OCI-LY1 (cell line): Measurements from ENCODE around the gene CCT4.

Source experiments
- H2AFZ ChIP-seq: fragments of 200-600 bp; sonication (generic), shearing (Covaris generic); 2 replicates; pipeline ENCODE4 v1.6.0; 2014; ENCODE audit warnings: antibody characterized with exemption, mild to moderate bottlenecking, low read length
- H3F3A ChIP-seq: fragments of 200-600 bp; sonication (generic), shearing (Covaris generic); 2 replicates; pipeline ENCODE4 v1.6.0; 2014; ENCODE audit warnings: mild to moderate bottlenecking, antibody characterized with exemption, low read length, moderate library complexity; ENCODE audit not compliant: insufficient read depth
- H3K27ac ChIP-seq: fragments of 200-600 bp; sonication (generic); 2 replicates; pipeline ENCODE4 v1.5.1; 2014; ENCODE audit warnings: low read length, mixed run types, mild to moderate bottlenecking, low read depth; ENCODE audit not compliant: poor library complexity, severe bottlenecking
- H3K27me3 ChIP-seq: fragments of 200-600 bp; sonication (generic); 2 replicates; pipeline ENCODE4 v1.6.0; 2014; ENCODE audit warnings: antibody characterized with exemption, mild to moderate bottlenecking, low read length, moderate library complexity; ENCODE audit not compliant: insufficient read depth
- H3K36me3 ChIP-seq: fragments of 200-600 bp; sonication (generic); 2 replicates; pipeline ENCODE4 v1.6.1; 2014; ENCODE audit warnings: mild to moderate bottlenecking, antibody characterized with exemption, low read length, moderate library complexity, mixed read lengths; ENCODE audit not compliant: insufficient read depth
- H3K4me1 ChIP-seq: fragments of 200-600 bp; sonication (generic); 2 replicates; pipeline ENCODE4 v1.5.1; 2014; ENCODE audit warnings: mild to moderate bottlenecking, low read length, moderate library complexity; ENCODE audit not compliant: insufficient read depth, severe bottlenecking
- H3K4me2 ChIP-seq: fragments of 200-600 bp; sonication (generic), shearing (Covaris generic); 2 replicates; pipeline ENCODE4 v1.6.1; 2014; ENCODE audit warnings: low read length
- H3K4me3 ChIP-seq: fragments of 200-600 bp; sonication (generic); 2 replicates; pipeline ENCODE4 v1.5.1; 2014; ENCODE audit warnings: low read length, low read depth, mild to moderate bottlenecking, mixed read lengths; ENCODE audit not compliant: poor library complexity, severe bottlenecking
- H3K79me2 ChIP-seq: fragments of 200-600 bp; shearing (Covaris generic); 2 replicates; pipeline ENCODE4 v1.6.1; 2016; ENCODE audit warnings: mixed run types, low read length, mixed read lengths; ENCODE audit not compliant: insufficient read depth
- H3K9ac ChIP-seq: fragments of 200-600 bp; sonication (generic), shearing (Covaris generic); 2 replicates; pipeline ENCODE4 v1.6.1; 2014; ENCODE audit warnings: mild to moderate bottlenecking, low read length, mixed read lengths
- H3K9me2 ChIP-seq: fragments of 200-600 bp; sonication (generic), shearing (Covaris generic); 2 replicates; pipeline ENCODE4 v1.6.1; 2014; ENCODE audit warnings: low read depth, mild to moderate bottlenecking, low read length, mixed read lengths
- H3K9me3 ChIP-seq: fragments of 200-600 bp; shearing (Covaris generic); 2 replicates; pipeline ENCODE4 v1.6.1; 2014; ENCODE audit warnings: low read length, mixed read lengths
- H4K20me1 ChIP-seq: fragments of 200-600 bp; sonication (generic), shearing (Covaris generic); 2 replicates; pipeline ENCODE4 v1.6.0; 2016; ENCODE audit warnings: mild to moderate bottlenecking, low read length; ENCODE audit not compliant: insufficient read depth
- CTCF ChIP-seq: fragments of 200-600 bp; sonication (generic), shearing (Covaris generic); IDR thresholded peaks from 2 replicates; pipeline ENCODE4 v1.5.1; 2017; ENCODE audit warnings: mild to moderate bottlenecking, antibody characterized with exemption, low read length, moderate library complexity, mixed read lengths
- EZH2 ChIP-seq: fragments of 200-600 bp; sonication (generic), shearing (Covaris generic); IDR thresholded peaks from 2 replicates; pipeline ENCODE4 v1.8.0; 2017; ENCODE audit warnings: borderline replicate concordance, mixed run types, mild to moderate bottlenecking, antibody characterized with exemption, low read length, moderate library complexity, mixed read lengths

Gene CCT4

GRCh38 chr2:61822255-61822654 is 66.2 kb downstream of the CCT4 start:
- Histone ChIP-seq H3K9me3 (no peaks in the 10 kb centered on the region), H3K27me3 (no peaks in the 10 kb centered on the region), H3K9ac (no peak overlapping the region), H3K36me3 (no peaks in the 10 kb centered on the region; the same call in 1 of the 2 replicates), H3K4me3 (no peak overlapping the region), H3K4me1 (no peaks in the 10 kb centered on the region), H3F3A (no peaks in the 10 kb centered on the region), H3K9me2 (no peaks in the 10 kb centered on the region), H2AFZ (no peak overlapping the region), H4K20me1 (no peaks in the 10 kb centered on the region), H3K4me2 (no peak overlapping the region), H3K27ac (no peak overlapping the region), H3K79me2 (no peaks in the 10 kb centered on the region)
- TF ChIP-seq EZH2 = no peak
- no peak for TF ChIP-seq CTCF
